Karpas-422 (cell line): ENCODE results near the gene CHN2. TPM values are rescaled to one million over a fixed set of nuclear protein-coding genes. Genes with fewer than 3 reads are reported as not detected.

Experiments
- DNase-seq: peaks from one replicate; pipeline ENCODE4 v3.0.0-alpha.2; 2015
- H2AFZ ChIP-seq: fragments of 200-600 bp; sonication (generic); 2 replicates; pipeline ENCODE4 v1.6.1; 2014; ENCODE audit warnings: antibody characterized with exemption, low read length, mixed read lengths
- H3K27ac ChIP-seq: fragments of 200-600 bp; sonication (generic); 2 replicates; pipeline ENCODE4 v1.5.1; 2014; ENCODE audit warnings: mild to moderate bottlenecking, low read length, moderate library complexity
- H3K27me3 ChIP-seq: fragments of 200-600 bp; sonication (generic); 2 replicates; pipeline ENCODE4 v1.6.1; 2014; ENCODE audit warnings: low read length, mixed read lengths
- H3K36me3 ChIP-seq: fragments of 200-600 bp; sonication (generic); 2 replicates; pipeline ENCODE4 v1.6.1; 2014; ENCODE audit warnings: low read length, mixed read lengths; ENCODE audit not compliant: insufficient read depth
- H3K4me1 ChIP-seq: fragments of 200-600 bp; sonication (generic); 2 replicates; pipeline ENCODE4 v1.6.1; 2014; ENCODE audit warnings: mild to moderate bottlenecking, low read length, mixed read lengths
- H3K4me2 ChIP-seq: fragments of 200-600 bp; sonication (generic); 2 replicates; pipeline ENCODE4 v1.6.1; 2014; ENCODE audit warnings: low read length, low read depth, mild to moderate bottlenecking; ENCODE audit not compliant: poor library complexity, severe bottlenecking
- H3K4me3 ChIP-seq: fragments of 200-600 bp; sonication (generic); 2 replicates; pipeline ENCODE4 v1.5.1; 2014; ENCODE audit warnings: mild to moderate bottlenecking, antibody characterized with exemption, low read length, mixed read lengths
- H3K79me2 ChIP-seq: fragments of 200-600 bp; sonication (generic); 2 replicates; pipeline ENCODE4 v1.6.1; 2014; ENCODE audit warnings: mild to moderate bottlenecking, low read length, mixed read lengths
- H3K9ac ChIP-seq: fragments of 200-600 bp; sonication (generic); 2 replicates; pipeline ENCODE4 v1.6.0; 2014; ENCODE audit warnings: low read length
- H3K9me2 ChIP-seq: fragments of 200-600 bp; sonication (generic), shearing (Covaris generic); replicated peaks from 2 replicates; pipeline ENCODE4 v1.6.0; 2014; ENCODE audit warnings: mild to moderate bottlenecking, low read length, moderate library complexity; ENCODE audit not compliant: insufficient read depth
- H3K9me3 ChIP-seq: fragments of 300-700, 200-600 bp; sonication (generic); 2 replicates; pipeline ENCODE4 v1.6.1; 2014; ENCODE audit warnings: low read length, mixed read lengths
- H4K20me1 ChIP-seq: fragments of 200-600 bp; sonication (generic); 2 replicates; pipeline ENCODE4 v1.6.1; 2014; ENCODE audit warnings: mild to moderate bottlenecking, antibody characterized with exemption, low read length, low read depth; ENCODE audit not compliant: insufficient read depth
- total RNA-seq: library from RNA; depleted of rRNA; stranded (reverse); fragments of >200 nt; shearing (Covaris generic); gene quantifications from 2 replicates; pipeline ENCODE4 v1.2.3, GENCODE V29; 2014; ENCODE audit warnings: low replicate concordance

The CHN2 gene
- total RNA-seq, 1 experiment from 2014 or later = 9.1 TPM

DNA sequence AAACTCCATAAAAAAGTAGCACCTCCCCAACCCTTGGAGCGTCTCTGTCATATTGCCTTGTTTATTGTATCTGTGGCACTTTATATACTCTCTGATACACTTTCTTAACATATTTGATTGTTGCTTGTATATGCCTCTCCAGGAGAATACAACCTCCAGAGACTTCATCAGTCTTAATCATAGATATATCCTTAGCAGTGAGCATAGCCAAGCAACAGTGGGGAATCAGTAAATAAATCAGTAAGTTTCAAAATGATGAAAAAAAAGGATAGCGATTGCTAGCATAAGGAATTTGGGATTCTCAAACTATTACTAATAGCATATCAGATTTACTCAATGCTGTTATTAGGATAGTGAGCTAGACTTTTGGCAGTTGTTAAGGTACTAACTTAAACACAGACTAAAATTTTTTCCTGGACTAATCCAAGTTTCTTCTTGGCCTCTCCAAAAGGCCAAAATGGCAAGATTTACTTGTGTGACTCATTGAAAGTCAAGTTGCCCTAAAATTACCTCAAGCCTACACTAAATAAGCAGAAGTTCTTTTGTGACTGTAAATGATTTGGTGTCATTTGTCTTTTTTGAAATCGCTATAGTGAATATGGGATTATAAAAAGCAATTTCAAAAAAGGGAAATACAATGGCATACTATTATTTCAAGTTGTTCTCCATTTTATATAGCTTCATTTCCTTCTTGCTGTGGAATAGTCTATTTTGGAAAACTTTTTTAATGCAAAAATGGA, 177.9 kb downstream of the CHN2 start:
- no peak overlapping the region for H2AFZ ChIP-seq

DNA sequence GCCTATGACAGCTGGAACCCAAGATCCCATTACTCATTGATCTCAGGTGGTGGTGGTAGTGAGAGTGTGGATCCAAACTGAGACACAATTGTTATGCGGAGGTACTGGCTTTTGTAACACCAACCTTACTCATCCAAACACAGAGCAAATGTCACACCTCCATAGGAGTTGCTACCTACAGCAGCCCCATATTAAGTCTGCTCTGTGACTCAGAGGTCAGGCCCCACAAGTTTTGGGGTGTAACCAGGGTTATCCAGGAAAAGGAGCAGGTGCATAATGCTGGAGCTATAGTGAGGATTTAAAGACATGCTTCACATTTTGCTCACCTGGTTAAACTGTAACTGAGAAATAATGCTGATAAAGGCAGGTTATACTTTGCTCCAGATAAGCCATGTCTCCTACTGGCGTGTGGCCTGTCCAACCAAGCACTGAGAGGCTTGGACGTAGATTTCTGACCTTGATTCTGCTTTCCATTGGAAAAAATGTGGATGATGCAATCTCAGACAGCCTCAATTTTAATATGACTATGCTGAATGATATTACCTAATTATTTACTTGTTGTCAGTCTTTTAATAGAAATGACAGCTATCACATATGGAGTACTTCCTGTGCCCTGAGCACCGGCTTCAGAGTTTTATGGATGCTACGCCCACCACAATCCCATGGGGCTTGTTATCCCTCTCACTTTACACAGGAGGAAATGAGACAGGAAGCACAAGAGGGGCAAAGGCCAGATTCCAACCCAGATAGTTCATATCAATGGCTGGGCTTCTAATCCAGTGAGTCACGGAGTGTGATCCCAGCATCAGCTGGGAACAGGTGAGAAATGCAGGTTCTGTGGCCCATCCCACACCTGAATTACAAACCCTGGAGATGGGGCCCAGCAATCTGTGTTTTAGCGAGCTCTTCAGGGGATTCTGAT, 181.3 kb downstream of the CHN2 start:
- Histone ChIP-seq H3K36me3 (no peaks in the 10 kb centered on the region), H3K9me3 (no peaks in the 10 kb centered on the region), H2AFZ (no peak overlapping the region), H3K27me3 (no peaks in the 10 kb centered on the region), H3K79me2 (no peaks in the 10 kb centered on the region), H3K4me2 (no peak overlapping the region), H3K9me2 (no peaks in the 10 kb centered on the region), H3K9ac (no peak overlapping the region), H3K4me3 (no peak overlapping the region), H3K4me1 (no peaks in the 10 kb centered on the region), H4K20me1 (no peaks in the 10 kb centered on the region), H3K27ac (no peak overlapping the region)
- DNase-seq = no peak

More for the DNA sequence above, 177.9 kb downstream of the CHN2 start:
- Histone ChIP-seq H3K4me1 (no peaks in the 10 kb centered on the region), H3K27ac (no peak overlapping the region), H3K9me2 (no peaks in the 10 kb centered on the region), H3K36me3 (no peaks in the 10 kb centered on the region), H3K79me2 (no peaks in the 10 kb centered on the region), H3K4me3 (no peak overlapping the region), H3K27me3 (no peaks in the 10 kb centered on the region), H3K9me3 (no peaks in the 10 kb centered on the region), H3K9ac (no peak overlapping the region), H3K4me2 (no peak overlapping the region), H4K20me1 (no peaks in the 10 kb centered on the region)
- no peak for DNase-seq

DNA sequence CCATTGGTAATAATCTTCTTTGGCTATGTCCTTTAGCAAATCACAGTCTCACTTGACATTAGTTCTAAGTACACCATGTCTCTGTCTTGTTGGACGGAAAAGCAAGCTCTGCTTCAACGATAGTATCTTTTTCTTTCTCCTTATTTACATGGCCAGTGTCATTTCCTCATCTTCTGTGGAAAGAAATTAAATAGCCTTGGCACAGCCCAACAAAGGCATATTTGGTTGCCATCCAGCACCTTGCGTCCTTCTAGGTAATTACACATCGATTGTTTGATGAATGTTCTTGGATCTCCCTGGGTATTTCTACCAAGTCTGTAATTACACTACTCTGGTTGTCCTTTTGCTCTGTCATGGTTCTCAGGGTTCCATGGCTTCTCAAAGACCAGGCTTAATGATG, 183.1 kb downstream of the CHN2 start:
- H3K27me3 ChIP-seq = no peaks in the 10 kb centered on the region
- no peaks in the 10 kb centered on the region for H3K36me3 ChIP-seq
- H4K20me1 ChIP-seq = no peaks in the 10 kb centered on the region
- no peak overlapping the region for H2AFZ ChIP-seq
- no peak overlapping the region for H3K9ac ChIP-seq
- no peaks in the 10 kb centered on the region for H3K4me1 ChIP-seq
- H3K27ac ChIP-seq = no peak overlapping the region
- no peak for DNase-seq
- no peaks in the 10 kb centered on the region for H3K9me2 ChIP-seq
- no peaks in the 10 kb centered on the region for H3K79me2 ChIP-seq
- H3K4me2 ChIP-seq = no peak overlapping the region
- no peaks in the 10 kb centered on the region for H3K9me3 ChIP-seq
- H3K4me3 ChIP-seq = no peak overlapping the region

DNA sequence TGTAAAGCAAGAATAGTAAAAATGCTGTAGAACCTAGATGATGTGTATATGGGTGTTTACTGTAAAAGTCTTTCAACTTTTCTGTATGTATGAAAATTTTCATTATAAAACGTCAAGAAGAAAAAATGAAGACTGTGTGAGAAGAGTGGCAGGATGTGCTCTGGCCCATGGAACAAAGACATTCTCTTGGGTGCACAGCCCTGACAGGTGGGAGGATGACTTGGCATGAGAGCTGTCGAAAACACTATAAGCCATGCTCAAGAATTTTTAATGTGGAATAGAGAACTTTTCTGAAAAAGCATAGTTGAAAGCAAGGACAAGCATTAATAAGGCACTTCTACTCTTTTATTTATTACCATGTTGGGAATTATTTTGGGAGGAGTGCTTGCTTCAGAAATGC, 185.0 kb downstream of the CHN2 start:
- H3K27ac ChIP-seq = no peak overlapping the region
- no peaks in the 10 kb centered on the region for H4K20me1 ChIP-seq
- no peak overlapping the region for H3K9ac ChIP-seq
- H3K4me3 ChIP-seq = no peak overlapping the region
- no peaks in the 10 kb centered on the region for H3K9me3 ChIP-seq
- H3K4me1 ChIP-seq = no peaks in the 10 kb centered on the region
- H3K9me2 ChIP-seq = no peaks in the 10 kb centered on the region
- no peak for DNase-seq
- no peak overlapping the region for H3K4me2 ChIP-seq
- no peaks in the 10 kb centered on the region for H3K36me3 ChIP-seq
- no peaks in the 10 kb centered on the region for H3K79me2 ChIP-seq
- no peaks in the 10 kb centered on the region for H3K27me3 ChIP-seq
- no peak overlapping the region for H2AFZ ChIP-seq

DNA sequence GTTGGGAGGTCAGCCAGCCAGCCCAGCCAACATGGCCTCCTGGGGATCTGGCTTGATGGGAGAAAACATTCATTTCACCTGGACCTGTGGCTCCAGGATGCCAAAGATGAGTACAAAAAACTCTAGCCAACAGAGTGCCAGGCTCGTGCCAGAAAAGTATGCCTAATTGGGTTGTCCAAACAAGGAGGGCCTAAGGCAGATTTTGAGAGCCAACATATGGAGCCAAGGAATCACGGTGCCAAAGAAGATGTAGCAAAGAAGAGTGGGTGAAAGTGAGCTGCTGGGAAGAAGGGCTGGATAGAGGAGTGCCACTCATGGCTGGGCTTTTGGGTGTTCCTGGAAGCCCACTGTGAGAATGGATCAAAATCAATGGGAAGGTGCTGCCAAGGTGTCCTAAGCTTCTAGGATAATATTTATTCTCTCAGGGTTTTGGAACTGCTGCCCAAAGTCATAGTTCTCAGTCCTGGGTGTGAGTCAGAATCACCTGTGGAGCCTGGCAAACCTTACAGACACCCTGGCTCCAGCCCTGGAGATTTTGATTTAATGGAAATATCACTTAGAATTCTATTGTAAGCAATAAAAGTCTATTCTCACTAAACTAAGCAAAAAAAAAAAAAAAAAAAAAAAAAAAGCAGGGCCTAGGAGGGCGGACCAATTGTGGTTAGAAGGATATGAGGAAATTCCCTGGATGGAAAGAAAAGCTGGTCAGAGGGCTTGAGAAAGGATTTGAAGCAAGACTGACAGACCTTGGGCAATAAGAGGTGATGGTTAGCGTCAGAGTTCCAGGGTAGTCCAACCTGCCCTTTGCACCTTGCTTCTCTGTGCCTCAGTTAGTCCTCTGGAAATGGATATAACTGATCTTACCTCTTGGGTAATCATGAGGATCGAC, 186.9 kb downstream of the CHN2 start:
- H3K36me3 ChIP-seq = no peaks in the 10 kb centered on the region
- H3K79me2 ChIP-seq = no peaks in the 10 kb centered on the region
- H4K20me1 ChIP-seq = no peaks in the 10 kb centered on the region
- no peak overlapping the region for H3K4me2 ChIP-seq
- H3K27ac ChIP-seq = no peak overlapping the region
- no peaks in the 10 kb centered on the region for H3K4me1 ChIP-seq
- H2AFZ ChIP-seq = no peak overlapping the region
- DNase-seq = no peak
- no peaks in the 10 kb centered on the region for H3K9me3 ChIP-seq
- no peaks in the 10 kb centered on the region for H3K9me2 ChIP-seq
- 0 out of 2 replicates have a peak, but pooled peaks cover 2% of the 10 kb centered on the region for H3K27me3 ChIP-seq
- no peak overlapping the region for H3K9ac ChIP-seq
- H3K4me3 ChIP-seq = no peak overlapping the region

DNA sequence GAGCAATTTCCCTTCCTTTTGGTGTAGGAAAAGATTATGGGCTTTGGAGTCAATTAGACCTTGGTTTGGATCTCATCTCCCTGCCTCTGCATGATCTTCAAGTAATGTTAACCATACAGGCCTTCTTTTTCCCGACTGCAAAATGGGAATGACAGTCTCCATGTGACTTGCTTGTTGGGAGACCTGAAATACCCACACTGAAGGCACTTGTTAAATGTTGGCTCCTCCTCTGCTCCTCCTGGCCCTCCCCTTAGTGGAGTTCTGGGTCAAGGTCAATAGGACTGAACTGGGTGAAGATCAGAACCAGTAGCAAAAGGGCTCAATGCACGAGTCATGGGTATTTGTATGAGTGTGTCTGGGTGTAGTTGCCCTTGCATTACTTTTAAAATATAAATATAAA, 189.7 kb downstream of the CHN2 start:
- Histone ChIP-seq H3K4me3 (no peak overlapping the region), H3K9me2 (no peaks in the 10 kb centered on the region), H3K9me3 (no peaks in the 10 kb centered on the region), H3K4me2 (no peak overlapping the region), H3K27me3 (0 out of 2 replicates have a peak, but pooled peaks cover 2% of the 10 kb centered on the region), H3K27ac (no peak overlapping the region), H3K4me1 (no peaks in the 10 kb centered on the region), H3K79me2 (no peaks in the 10 kb centered on the region), H3K36me3 (no peaks in the 10 kb centered on the region), H2AFZ (no peak overlapping the region), H4K20me1 (no peaks in the 10 kb centered on the region), H3K9ac (no peak overlapping the region)
- no peak for DNase-seq

DNA sequence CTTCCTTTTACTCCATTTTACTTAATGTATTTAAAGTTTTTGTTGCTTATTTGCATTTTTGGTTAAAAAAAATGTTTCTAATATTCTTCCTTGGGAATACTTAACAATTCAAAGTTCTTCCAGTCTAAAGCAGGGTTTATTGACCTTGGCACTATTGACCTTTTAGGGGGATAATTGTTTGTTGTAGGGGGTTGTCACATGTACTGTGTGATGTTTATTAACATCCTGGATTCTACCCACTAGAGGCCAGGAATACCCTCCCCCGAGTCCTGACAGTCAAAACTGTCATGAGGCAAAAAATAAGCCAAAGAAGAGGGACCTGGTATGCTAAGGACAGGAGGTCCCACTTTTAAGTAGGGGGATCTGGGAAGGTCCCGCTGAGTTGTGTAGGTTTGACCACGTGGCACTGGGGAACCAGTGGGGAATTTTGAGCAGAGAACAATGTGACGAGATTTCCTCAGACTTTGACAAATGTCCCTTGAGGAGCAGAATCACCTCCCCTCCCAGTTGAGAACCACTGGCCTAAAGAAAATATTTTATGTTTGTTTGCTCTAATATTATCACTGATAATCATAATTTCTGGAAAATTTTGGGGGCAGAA, 190.7 kb downstream of the CHN2 start:
- no peak for DNase-seq
- Histone ChIP-seq H3K36me3 (no peaks in the 10 kb centered on the region), H3K79me2 (no peaks in the 10 kb centered on the region), H3K4me3 (no peak overlapping the region), H3K9me2 (no peaks in the 10 kb centered on the region), H2AFZ (no peak overlapping the region), H3K27ac (no peak overlapping the region), H3K4me1 (no peaks in the 10 kb centered on the region), H4K20me1 (no peaks in the 10 kb centered on the region), H3K9me3 (no peaks in the 10 kb centered on the region), H3K9ac (no peak overlapping the region), H3K4me2 (no peak overlapping the region), H3K27me3 (0 out of 2 replicates have a peak, but pooled peaks cover 2% of the 10 kb centered on the region)
